DMS 273 treated with DMSO at 0.1 percent for 48 hours (cell line): ENCODE measurements around the gene CLDN5.

ENCODE experiments used
- DNase-seq: peaks from one replicate; lab custom pipeline; 2025; lab: John Stamatoyannopoulos, UW

CLDN5 gene

GRCh38 chr22:19504900-19505734 lies 19.1 kb downstream of the CLDN5 start:
- no peak for DNase-seq

GRCh38 chr22:19503869-19504268 lies 20.3 kb downstream of the CLDN5 start:
- DNase-seq, result no peak

DNA sequence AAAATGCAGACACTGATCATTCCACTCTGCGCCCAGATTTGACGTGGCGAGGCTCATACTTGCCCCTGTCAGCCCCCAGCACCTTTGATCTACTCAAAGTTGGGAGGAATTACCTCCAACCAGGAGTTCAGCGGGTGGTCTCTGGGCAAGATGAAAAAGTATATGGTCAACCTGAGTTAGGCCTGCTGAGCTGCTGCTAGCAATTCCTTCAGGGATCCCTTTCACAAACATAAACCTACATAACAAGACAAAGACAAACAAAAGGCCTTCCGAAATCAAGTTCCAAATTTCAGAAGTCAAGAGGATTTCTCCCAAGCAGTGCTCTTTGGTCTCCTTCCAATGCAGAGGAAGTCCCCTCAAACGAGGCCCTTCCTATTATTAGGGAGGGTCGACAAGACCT lies 20.8 kb downstream of the CLDN5 start:
- no peak for DNase-seq

DNA sequence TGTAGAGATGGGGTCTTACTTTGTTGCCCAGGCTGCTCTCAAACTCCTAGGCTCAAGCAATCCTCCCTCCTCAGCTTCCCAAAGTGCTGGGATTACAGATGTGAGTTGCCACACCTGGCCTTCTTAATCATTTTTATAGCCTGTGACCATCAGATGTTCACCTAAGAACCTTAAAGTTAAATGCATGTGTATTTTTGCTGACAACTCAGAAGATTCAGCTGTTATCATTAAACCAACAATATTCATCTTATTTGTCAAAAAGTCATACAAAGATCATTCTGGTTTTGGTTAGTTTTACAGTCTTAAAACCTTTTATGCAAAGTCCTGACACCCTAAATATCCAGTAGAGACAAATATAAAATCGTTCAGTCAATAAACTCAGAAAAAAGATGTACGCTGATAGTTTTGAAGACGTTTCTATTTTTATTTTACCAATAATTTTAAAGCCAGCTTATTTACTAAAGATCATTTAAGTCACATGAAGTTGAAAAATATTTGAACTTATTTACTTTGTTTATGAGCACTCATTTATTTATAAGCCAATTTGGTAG lies 22.2 kb downstream of the CLDN5 start:
- DNase-seq, result no peak

GRCh38 chr22:19499880-19500242 lies 24.3 kb downstream of the CLDN5 start:
- DNase-seq, result no peak

DNA sequence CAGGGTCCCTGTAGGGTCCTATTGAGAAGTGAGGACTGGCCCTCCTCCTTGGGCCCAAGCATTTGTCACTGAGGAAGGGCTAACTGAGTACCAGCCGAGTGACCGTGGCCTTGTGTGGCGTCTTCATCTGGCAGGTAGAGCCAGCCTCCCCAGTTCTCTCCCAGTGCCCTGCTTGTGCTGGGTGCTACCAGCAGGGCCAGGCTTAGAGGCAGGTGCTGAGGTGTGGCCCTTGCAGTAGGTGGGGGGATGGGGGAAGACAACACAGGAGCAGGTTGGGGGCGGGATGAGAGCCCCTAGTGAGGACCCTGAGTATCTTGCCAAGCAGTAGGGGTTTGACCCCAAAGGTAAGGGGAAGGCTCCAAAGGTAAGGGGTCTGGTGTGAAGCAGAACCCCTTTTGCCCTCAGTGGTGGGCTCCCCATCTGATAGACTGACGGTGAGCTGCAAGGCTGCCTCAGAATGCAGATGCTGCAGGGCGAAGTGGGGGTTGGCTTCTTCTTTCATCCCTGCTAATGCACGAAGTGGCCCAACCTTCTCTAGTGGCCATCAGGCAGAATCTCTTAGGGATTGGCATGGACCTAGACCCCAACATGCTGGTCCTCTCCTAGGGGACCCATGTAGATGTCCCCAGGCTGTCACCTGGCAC lies 24.9 kb downstream of the CLDN5 start:
- no peak for DNase-seq

GRCh38 chr22:19498866-19499190 lies 25.4 kb downstream of the CLDN5 start:
- DNase-seq, result no peak

- no peak for DNase-seq
Observed at GRCh38 chr22:19498154-19498865, 25.9 kb downstream of the CLDN5 start.

DNA sequence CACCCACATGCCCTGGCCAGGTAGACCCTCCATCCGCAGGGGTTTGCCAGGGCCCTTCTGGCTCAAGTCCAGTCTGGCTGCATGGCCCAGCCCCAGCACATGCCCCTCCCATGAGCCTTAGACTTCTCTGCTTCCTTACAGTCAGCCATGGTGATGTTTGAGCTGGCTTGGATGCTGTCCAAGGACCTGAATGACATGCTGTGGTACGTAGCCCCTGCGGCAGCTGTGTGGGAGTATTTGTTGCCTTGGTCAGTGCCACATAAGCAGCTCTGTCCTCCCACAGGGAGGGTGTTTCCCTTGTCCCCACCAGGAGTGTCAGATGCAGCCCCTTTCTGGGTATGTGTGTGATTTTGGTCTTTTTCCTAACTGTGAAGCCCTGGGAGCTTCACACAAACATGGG lies 27.0 kb downstream of the CLDN5 start:
- DNase-seq, result no peak

- no peak for DNase-seq
Observed at GRCh38 chr22:19496324-19496630, 27.9 kb downstream of the CLDN5 start.

DNA sequence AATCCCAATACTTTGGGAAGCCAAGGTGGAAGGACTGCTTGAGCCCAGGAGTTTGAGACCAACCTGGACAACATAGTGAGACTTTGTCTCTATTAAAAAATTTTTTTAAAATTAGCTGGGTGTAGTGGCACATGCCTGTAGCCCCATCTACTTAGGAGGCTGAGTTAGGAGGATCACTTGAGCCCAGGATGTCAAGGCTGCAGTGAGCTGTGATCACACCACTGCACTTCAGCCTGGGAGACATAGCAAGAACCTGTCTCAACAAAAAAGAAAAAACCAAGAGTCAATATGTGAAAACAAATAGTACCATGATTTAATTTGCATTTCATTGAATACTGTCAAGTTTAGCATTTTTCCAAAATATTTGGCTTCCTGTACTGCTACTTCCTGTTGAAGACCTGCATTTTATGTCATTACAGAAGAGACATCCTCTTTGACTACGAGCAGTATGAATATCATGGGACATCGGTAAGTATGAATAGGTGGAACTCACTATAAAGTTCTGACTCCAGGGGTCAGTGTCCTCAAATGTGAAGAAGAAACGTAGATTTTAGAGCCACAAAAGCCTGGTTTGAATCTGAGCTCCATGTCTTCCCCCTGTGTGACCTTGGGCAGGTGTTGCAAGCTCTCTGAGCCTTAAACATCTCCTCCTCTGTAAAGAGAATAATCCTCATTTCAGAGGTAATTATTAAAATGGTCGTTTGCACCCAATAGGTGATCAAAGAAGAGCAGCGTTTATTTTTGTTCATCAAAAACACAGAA lies 28.5 kb downstream of the CLDN5 start:
- DNase-seq, result no peak

DNA sequence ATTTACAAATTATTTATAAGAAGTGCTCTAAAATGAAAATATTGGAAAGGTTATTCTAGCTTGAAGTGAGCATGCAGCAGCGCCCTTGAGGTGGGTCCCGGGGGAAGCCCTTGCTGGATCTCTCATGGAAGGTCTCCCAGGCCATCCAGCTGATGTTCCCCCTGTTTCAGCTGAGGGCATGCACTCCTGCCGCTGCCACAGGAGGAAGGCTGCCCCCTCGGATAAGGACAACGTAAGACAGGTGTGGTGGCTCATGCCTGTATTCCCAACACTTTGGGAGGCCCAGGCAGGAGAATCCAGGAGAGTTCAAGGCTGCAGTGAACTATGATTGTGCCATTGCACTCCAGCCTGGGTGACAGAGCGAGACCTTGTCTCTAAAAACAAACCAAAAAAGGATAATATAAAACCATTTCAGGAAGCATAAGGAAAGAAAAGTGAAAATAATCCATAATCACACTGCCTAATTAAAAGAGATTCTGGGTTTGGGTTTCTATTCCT lies 29.5 kb downstream of the CLDN5 start:
- DNase-seq, result no peak

DNA sequence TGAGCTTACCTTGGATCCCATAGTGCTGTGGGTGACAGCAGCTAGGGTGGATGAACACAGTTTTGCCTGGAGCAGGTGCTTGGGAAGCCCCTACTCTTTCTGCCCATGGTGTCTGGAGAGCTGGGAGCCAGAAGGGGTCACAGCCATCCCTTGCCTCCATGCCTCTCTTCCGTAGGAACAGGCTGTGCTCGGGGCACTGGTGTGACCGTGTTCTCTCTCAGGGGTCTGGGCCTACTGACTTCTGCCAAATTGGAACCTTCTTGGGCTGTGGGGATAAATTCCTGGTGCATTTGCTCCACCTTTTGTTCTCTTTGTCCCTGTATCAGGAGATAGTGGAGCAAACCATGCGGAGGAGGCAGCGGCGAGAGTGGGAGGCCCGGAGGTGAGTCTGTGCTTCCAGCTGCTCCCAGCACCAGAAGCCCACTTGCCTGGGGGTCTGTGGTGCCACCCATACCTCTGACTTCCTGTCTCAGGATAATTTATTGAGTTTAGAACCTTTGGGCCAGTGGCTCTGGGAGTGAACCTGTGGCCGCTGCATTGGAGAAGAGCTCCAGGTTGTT lies 30.1 kb downstream of the CLDN5 start:
- no peak for DNase-seq

DNA sequence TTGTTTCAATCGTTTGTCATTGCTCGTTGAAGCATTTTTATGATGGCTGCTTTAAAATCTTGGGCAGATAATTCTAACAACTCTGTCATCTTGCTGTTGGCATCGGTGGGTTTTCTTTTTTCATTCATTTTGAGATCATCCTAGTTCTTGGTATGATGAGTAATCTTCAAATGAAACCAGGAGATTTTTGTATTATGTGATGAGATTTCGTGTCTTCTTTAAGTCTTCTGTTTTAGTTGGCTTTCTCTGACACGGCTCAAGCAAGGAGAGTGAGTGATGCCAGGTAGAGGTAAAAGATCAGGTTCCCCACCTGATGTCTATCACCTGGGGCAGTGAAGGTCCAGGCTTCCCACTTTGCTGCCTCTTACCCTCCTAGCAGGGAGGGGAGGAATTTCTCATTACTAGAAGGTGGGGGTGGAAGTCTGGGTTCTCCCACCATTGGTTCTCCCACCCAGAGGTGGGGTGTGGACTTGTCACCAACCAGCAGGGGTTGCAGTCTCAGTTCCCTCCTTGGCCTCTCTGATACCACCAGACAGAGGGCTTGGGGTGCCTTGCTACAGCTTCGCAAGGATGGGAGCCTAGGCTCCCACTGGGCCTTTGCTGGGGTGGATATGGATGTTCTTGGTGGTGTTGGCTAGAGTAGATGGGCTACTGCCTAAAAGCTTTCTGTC lies 31.6 kb downstream of the CLDN5 start:
- DNase-seq, result no peak

DNA sequence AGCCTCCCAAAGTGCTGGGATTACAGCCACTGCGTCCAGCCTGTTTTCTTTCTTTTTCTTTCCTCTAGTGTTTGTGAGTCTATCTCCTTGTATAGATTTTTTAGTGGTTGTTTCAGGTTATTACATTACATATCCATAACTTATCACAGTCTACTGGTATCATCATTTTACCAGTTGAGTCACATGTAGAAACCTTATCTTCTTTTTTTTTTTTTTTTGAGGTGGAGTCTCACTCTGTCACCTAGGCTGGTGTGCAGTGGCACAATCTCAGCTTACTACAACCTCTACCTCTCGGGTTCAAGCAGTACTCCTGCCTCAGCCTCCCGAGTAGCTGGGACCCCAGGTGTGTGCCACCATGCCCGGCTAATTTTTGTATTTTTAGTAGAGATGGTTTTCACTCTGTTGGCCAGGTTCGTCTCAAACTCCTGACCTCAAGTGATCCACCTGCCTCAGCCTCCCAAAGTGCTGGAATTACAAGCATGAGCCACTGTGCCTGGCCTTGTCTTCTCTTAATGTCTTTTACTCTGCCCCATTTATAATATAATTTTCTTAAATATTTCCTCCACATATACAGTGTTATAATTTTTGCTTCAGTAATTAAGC lies 33.5 kb downstream of the CLDN5 start:
- DNase-seq, result no peak

- DNase-seq, result no peak
Observed at GRCh38 chr22:19488884-19489843, 35.0 kb downstream of the CLDN5 start.

- no peak for DNase-seq
Observed at GRCh38 chr22:19488285-19488684, 35.9 kb downstream of the CLDN5 start.

- no peak for DNase-seq
Observed at GRCh38 chr22:19483481-19484244, 40.5 kb downstream of the CLDN5 start.

DNA sequence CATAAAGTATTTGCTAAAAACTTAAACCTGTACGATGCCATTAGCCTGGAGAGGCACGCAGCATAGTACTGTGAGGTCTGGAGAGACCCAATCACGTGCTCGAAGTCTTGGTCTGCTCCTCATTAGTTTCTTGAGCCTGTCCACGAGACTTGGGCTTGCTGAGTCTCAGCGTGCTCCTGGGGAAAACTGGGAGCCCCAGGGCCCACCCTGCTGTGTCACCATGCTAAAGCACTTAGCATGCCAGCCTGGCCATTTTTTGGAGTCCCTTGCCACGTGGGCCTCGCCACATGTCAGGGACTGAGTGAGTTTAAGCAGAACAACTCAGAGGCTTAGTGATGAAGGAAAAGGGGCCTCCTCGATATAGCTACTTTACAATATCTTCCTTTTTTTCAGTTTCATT lies 41.9 kb downstream of the CLDN5 start:
- no peak for DNase-seq
